ENCODE results near the gene SP8. TPM values are rescaled to one million over a fixed set of nuclear protein-coding genes. Genes with fewer than 3 reads are reported as not detected.

SP8 gene
- total RNA-seq, 1 experiment from 2014 or later: 0.76 TPM

- no peak for ATAC-seq
- ChIA-PET CTCF (no interaction called here), POLR2A (no interaction called here), RAD21 (ENCODE audit: low non-redundant PET in 1 of 2, low total read pairs in 2 of 2, uncharacterized antibody in 2 of 2, unreplicated experiment in 2 of 2) (no interaction called here)
- Histone ChIP-seq H3K9me3 (ENCODE audit: control insufficient read depth in 1 of 2, insufficient read depth in 1 of 2, low read depth in 1 of 2, low read length in 2 of 2) (no peaks in the 10 kb centered on the region), H3K9me2 (ENCODE audit: insufficient read depth) (no peaks in the 10 kb centered on the region), H3K4me3 (replicated peaks in 1 of 2; ENCODE audit: low read depth in 1 of 2, low read length in 2 of 2) (no peak overlapping the region), H3K27me3 (ENCODE audit: insufficient read depth, low read length) (no peaks in the 10 kb centered on the region), H3K4me2 (ENCODE audit: low read length) (no peak overlapping the region), H3K79me2 (ENCODE audit: insufficient read depth, low read length) (no peaks in the 10 kb centered on the region), H3K9ac (ENCODE audit: low read length) (no peak overlapping the region), H4K20me1 (ENCODE audit: insufficient read depth) (no peaks in the 10 kb centered on the region), H3K27ac (ENCODE audit: low read depth, low read length) (no peak overlapping the region), H3K36me3 (ENCODE audit: control insufficient read depth in 1 of 2, insufficient read depth in 2 of 2, low read length in 2 of 2) (no peaks in the 10 kb centered on the region), H3K4me1 (ENCODE audit: control insufficient read depth in 1 of 2, insufficient read depth in 2 of 2, low read length in 2 of 2) (no peaks in the 10 kb centered on the region), H2AFZ (ENCODE audit: low read depth, low read length, poor library complexity, severe bottlenecking) (no peak overlapping the region)
- intact Hi-C loops (cut with micrococcal nuclease): no loop called here
- DNase-seq (ENCODE audit: low read depth, low spot score): no peak
- BruUV-seq (replicated peaks): no TSS peak
- TF ChIP-seq POLR2AphosphoS5 (IDR thresholded peaks at IDR 0.05; ENCODE audit: low read depth, low read length): no peak
- no peak for TF ChIP-seq TCF7L2 (IDR thresholded peaks at IDR 0.05; ENCODE audit: borderline replicate concordance, extremely low read depth, insufficient read depth, insufficient read length)
- TF ChIP-seq POLR2A (IDR thresholded peaks at IDR 0.05; ENCODE audit: borderline replicate concordance, extremely low read depth, insufficient read depth, insufficient read length): no peak
- no peak for TF ChIP-seq CBX3 (IDR thresholded peaks at IDR 0.05; ENCODE audit: low read depth)
- TF ChIP-seq FOSL1 (IDR thresholded peaks at IDR 0.05; ENCODE audit: low read depth): no peak
These were observed 47.9 kb downstream of the SP8 start for GRCh38 chr7:20738518-20739481.

GRCh38 chr7:20737840-20738448 is 48.7 kb downstream of the SP8 start:
- Histone ChIP-seq H3K27me3 (ENCODE audit: insufficient read depth, low read length) (no peaks in the 10 kb centered on the region), H2AFZ (ENCODE audit: low read depth, low read length, poor library complexity, severe bottlenecking) (no peak overlapping the region), H3K9me2 (ENCODE audit: insufficient read depth) (no peaks in the 10 kb centered on the region), H3K4me2 (ENCODE audit: low read length) (no peak overlapping the region), H3K36me3 (ENCODE audit: control insufficient read depth in 1 of 2, insufficient read depth in 2 of 2, low read length in 2 of 2) (no peaks in the 10 kb centered on the region), H3K9me3 (ENCODE audit: control insufficient read depth in 1 of 2, insufficient read depth in 1 of 2, low read depth in 1 of 2, low read length in 2 of 2) (no peaks in the 10 kb centered on the region), H3K79me2 (ENCODE audit: insufficient read depth, low read length) (no peaks in the 10 kb centered on the region), H4K20me1 (ENCODE audit: insufficient read depth) (no peaks in the 10 kb centered on the region), H3K27ac (ENCODE audit: low read depth, low read length) (no peak overlapping the region), H3K9ac (ENCODE audit: low read length) (no peak overlapping the region), H3K4me1 (ENCODE audit: control insufficient read depth in 1 of 2, insufficient read depth in 2 of 2, low read length in 2 of 2) (no peaks in the 10 kb centered on the region), H3K4me3 (replicated peaks in 1 of 2; ENCODE audit: low read depth in 1 of 2, low read length in 2 of 2) (no peak overlapping the region)
- intact Hi-C loops (cut with micrococcal nuclease): no loop called here
- CTCF ChIA-PET: no interaction called here
- no TSS peak for BruUV-seq (replicated peaks)
- ATAC-seq (no peak), DNase-seq (ENCODE audit: low read depth, low spot score) (no peak)
- RAD21 ChIA-PET (ENCODE audit: low non-redundant PET in 1 of 2, low total read pairs in 2 of 2, uncharacterized antibody in 2 of 2, unreplicated experiment in 2 of 2): no interaction called here
- POLR2A ChIA-PET: no interaction called here
- TF ChIP-seq ZNF274 (IDR thresholded peaks at IDR 0.05; ENCODE audit: low read depth, low read length) (no peak), REST (IDR thresholded peaks at IDR 0.05; ENCODE audit: low read depth) (no peak), EGR1 (IDR thresholded peaks at IDR 0.05; ENCODE audit: low read depth) (no peak), RAD21 (IDR thresholded peaks at IDR 0.05; ENCODE audit: low read depth) (no peak), ZFX (IDR thresholded peaks at IDR 0.05) (no peak), EZH2phosphoT487 (IDR thresholded peaks at IDR 0.05; ENCODE audit: borderline replicate concordance) (no peak), CEBPB (IDR thresholded peaks at IDR 0.05; ENCODE audit: low read depth) (no peak), JUND (IDR thresholded peaks at IDR 0.05) (no peak), TCF7L2 (IDR thresholded peaks at IDR 0.05; ENCODE audit: borderline replicate concordance, extremely low read depth, insufficient read depth, insufficient read length) (no peak), YY1 (IDR thresholded peaks at IDR 0.05; ENCODE audit: extremely low read depth, insufficient replicate concordance, low read depth, low read length) (no peak), ATF3 (IDR thresholded peaks at IDR 0.05) (no peak), ELF1 (IDR thresholded peaks at IDR 0.05; ENCODE audit: borderline replicate concordance, low read depth) (no peak)

Measured in HCT116 (cell line).